Measurements from ENCODE around the gene PGAP1.

The PGAP1 gene

GRCh38 chr2:196957881-196958525, 31.5 kb upstream of the PGAP1 start:
- H3K79me1 ChIP-seq (ENCODE audit: low read depth, low read length) = no peaks in the 10 kb centered on the region
- H3K18ac ChIP-seq (ENCODE audit: low read length) = no peak overlapping the region
- H3K36me3 ChIP-seq (replicated peaks in 1 of 2; ENCODE audit: control insufficient read depth in 2 of 2, insufficient read depth in 2 of 2, low read length in 2 of 2) = no peaks in the 10 kb centered on the region
- no peak overlapping the region for H4K8ac ChIP-seq (ENCODE audit: low read depth, low read length)
- H2BK12ac ChIP-seq (ENCODE audit: low read length) = no peak overlapping the region
- DNase-seq (ENCODE audit: low spot score) = peak; percentile 51
- H3K9me3 ChIP-seq (replicated peaks in 1 of 2; ENCODE audit: control insufficient read depth in 2 of 2, insufficient read depth in 1 of 2, low read depth in 1 of 2, low read length in 2 of 2) = no peaks in the 10 kb centered on the region
- H3K4me2 ChIP-seq (ENCODE audit: insufficient read depth, low read length, poor library complexity, severe bottlenecking) = no peak overlapping the region
- H4K91ac ChIP-seq (ENCODE audit: low read depth, low read length, poor library complexity) = no peak overlapping the region
- no peak overlapping the region for H2AK5ac ChIP-seq (ENCODE audit: low read depth, low read length)
- no peak overlapping the region for H3K14ac ChIP-seq (ENCODE audit: low read length)
- H3K4ac ChIP-seq (ENCODE audit: low read length) = no peak overlapping the region
- no peak overlapping the region for H3K4me3 ChIP-seq (ENCODE audit: low read length in 2 of 2)
- H2BK15ac ChIP-seq (ENCODE audit: low read length) = no peak overlapping the region
- H3K27ac ChIP-seq (replicated peaks; ENCODE audit: low read length) = peak overlapping the region; percentile 92
- peaks cover 0 to under 1% (median 0%) of the 10 kb centered on the region in 3 experiments for H3K27me3 ChIP-seq (ENCODE audit: control insufficient read depth in 3 of 3, insufficient read depth in 3 of 3, low read depth in 1 of 3, low read length in 3 of 3)
- H3K4me1 ChIP-seq (ENCODE audit: control insufficient read depth in 2 of 2, insufficient read depth in 1 of 2, low read depth in 1 of 2, low read length in 2 of 2) = peaks cover 0 to 6% of the 10 kb centered on the region in 2 donors
- no peak overlapping the region for H3K23ac ChIP-seq (ENCODE audit: low read depth, low read length, poor library complexity)
- no peak overlapping the region for H2BK120ac ChIP-seq (ENCODE audit: low read depth, low read length)
- H2BK5ac ChIP-seq (ENCODE audit: low read length) = no peak overlapping the region
- no CpG with 5 or more reads among the region's 1 CpG for WGBS, 2 donors (ENCODE audit: extremely low coverage in 2 of 2, insufficient read length in 2 of 2, insufficient replicate concordance in 1 of 2)
- H2AFZ ChIP-seq (ENCODE audit: low read length) = peak overlapping the region; percentile 48
- H3K9ac ChIP-seq (ENCODE audit: low read depth, low read length, poor library complexity) = no peak overlapping the region

GRCh38 chr2:196957442-196957841, 30.9 kb upstream of the PGAP1 start:
- no peaks in the 10 kb centered on the region for H3K79me1 ChIP-seq (ENCODE audit: low read depth, low read length)
- H2AK5ac ChIP-seq (ENCODE audit: low read depth, low read length) = no peak overlapping the region
- H3K36me3 ChIP-seq (replicated peaks in 1 of 2; ENCODE audit: control insufficient read depth in 2 of 2, insufficient read depth in 2 of 2, low read length in 2 of 2) = no peaks in the 10 kb centered on the region
- peak overlapping the region; percentile 92 for H3K27ac ChIP-seq (replicated peaks; ENCODE audit: low read length)
- H3K18ac ChIP-seq (ENCODE audit: low read length) = no peak overlapping the region
- no peaks in the 10 kb centered on the region for H3K9me3 ChIP-seq (replicated peaks in 1 of 2; ENCODE audit: control insufficient read depth in 2 of 2, insufficient read depth in 1 of 2, low read depth in 1 of 2, low read length in 2 of 2)
- H2BK15ac ChIP-seq (ENCODE audit: low read length) = no peak overlapping the region
- no peak overlapping the region for H3K4me2 ChIP-seq (ENCODE audit: insufficient read depth, low read length, poor library complexity, severe bottlenecking)
- no peak overlapping the region for H4K91ac ChIP-seq (ENCODE audit: low read depth, low read length, poor library complexity)
- H2BK12ac ChIP-seq (ENCODE audit: low read length) = no peak overlapping the region
- no peak overlapping the region for H2BK5ac ChIP-seq (ENCODE audit: low read length)
- peak overlapping the region; percentile 48 for H2AFZ ChIP-seq (ENCODE audit: low read length)
- no peak overlapping the region for H3K9ac ChIP-seq (ENCODE audit: low read depth, low read length, poor library complexity)
- H3K4me1 ChIP-seq (ENCODE audit: control insufficient read depth in 2 of 2, insufficient read depth in 1 of 2, low read depth in 1 of 2, low read length in 2 of 2) = peaks cover 0 to 6% of the 10 kb centered on the region in 2 donors
- DNase-seq (ENCODE audit: low spot score) = peak; percentile 39
- no peak overlapping the region for H3K4ac ChIP-seq (ENCODE audit: low read length)
- H3K27me3 ChIP-seq (ENCODE audit: control insufficient read depth in 3 of 3, insufficient read depth in 3 of 3, low read depth in 1 of 3, low read length in 3 of 3) = no peaks in the 10 kb centered on the region
- H3K23ac ChIP-seq (ENCODE audit: low read depth, low read length, poor library complexity) = no peak overlapping the region
- no peak overlapping the region for H3K4me3 ChIP-seq (ENCODE audit: low read length in 2 of 2)
- no CpG with 5 or more reads among the region's 5 CpGs for WGBS, 2 donors (ENCODE audit: extremely low coverage in 2 of 2, insufficient read length in 2 of 2, insufficient replicate concordance in 1 of 2)
- H3K14ac ChIP-seq (ENCODE audit: low read length) = no peak overlapping the region
- no peak overlapping the region for H4K8ac ChIP-seq (ENCODE audit: low read depth, low read length)
- no peak overlapping the region for H2BK120ac ChIP-seq (ENCODE audit: low read depth, low read length)

GRCh38 chr2:196956069-196956468, 29.6 kb upstream of the PGAP1 start:
- H2BK15ac ChIP-seq (ENCODE audit: low read length) = no peak overlapping the region
- H2AFZ ChIP-seq (ENCODE audit: low read length) = no peak overlapping the region
- no peak overlapping the region for H2BK120ac ChIP-seq (ENCODE audit: low read depth, low read length)
- WGBS, 2 donors (ENCODE audit: extremely low coverage in 2 of 2, insufficient read length in 2 of 2, insufficient replicate concordance in 1 of 2) = no CpG with 5 or more reads among the region's 6 CpGs
- H3K18ac ChIP-seq (ENCODE audit: low read length) = no peak overlapping the region
- no peak overlapping the region for H3K4me2 ChIP-seq (ENCODE audit: insufficient read depth, low read length, poor library complexity, severe bottlenecking)
- no peak overlapping the region for H3K4me3 ChIP-seq (ENCODE audit: low read length in 2 of 2)
- H2BK12ac ChIP-seq (ENCODE audit: low read length) = no peak overlapping the region
- H2AK5ac ChIP-seq (ENCODE audit: low read depth, low read length) = no peak overlapping the region
- H3K27ac ChIP-seq (replicated peaks; ENCODE audit: low read length) = no peak overlapping the region
- no peak overlapping the region for H2BK5ac ChIP-seq (ENCODE audit: low read length)
- no peak overlapping the region for H4K8ac ChIP-seq (ENCODE audit: low read depth, low read length)
- no peak overlapping the region for H3K4ac ChIP-seq (ENCODE audit: low read length)
- H3K14ac ChIP-seq (ENCODE audit: low read length) = no peak overlapping the region
- H3K27me3 ChIP-seq (ENCODE audit: control insufficient read depth in 3 of 3, insufficient read depth in 3 of 3, low read depth in 1 of 3, low read length in 3 of 3) = no peaks in the 10 kb centered on the region
- no peaks in the 10 kb centered on the region for H3K79me1 ChIP-seq (ENCODE audit: low read depth, low read length)
- no peak overlapping the region for H4K91ac ChIP-seq (ENCODE audit: low read depth, low read length, poor library complexity)
- H3K9ac ChIP-seq (ENCODE audit: low read depth, low read length, poor library complexity) = no peak overlapping the region
- no peaks in the 10 kb centered on the region for H3K36me3 ChIP-seq (replicated peaks in 1 of 2; ENCODE audit: control insufficient read depth in 2 of 2, insufficient read depth in 2 of 2, low read length in 2 of 2)
- no peak for DNase-seq (ENCODE audit: low spot score)
- no peak overlapping the region for H3K23ac ChIP-seq (ENCODE audit: low read depth, low read length, poor library complexity)
- peaks cover 0 to 9% of the 10 kb centered on the region in 2 donors for H3K4me1 ChIP-seq (ENCODE audit: control insufficient read depth in 2 of 2, insufficient read depth in 1 of 2, low read depth in 1 of 2, low read length in 2 of 2)
- H3K9me3 ChIP-seq (replicated peaks in 1 of 2; ENCODE audit: control insufficient read depth in 2 of 2, insufficient read depth in 1 of 2, low read depth in 1 of 2, low read length in 2 of 2) = no peaks in the 10 kb centered on the region

- no peak overlapping the region for H3K4me2 ChIP-seq (ENCODE audit: insufficient read depth, low read length, poor library complexity, severe bottlenecking)
- H2AK5ac ChIP-seq (ENCODE audit: low read depth, low read length) = no peak overlapping the region
- no peak overlapping the region for H2AFZ ChIP-seq (ENCODE audit: low read length)
- H3K9ac ChIP-seq (ENCODE audit: low read depth, low read length, poor library complexity) = no peak overlapping the region
- peaks cover 0 to 9% of the 10 kb centered on the region in 2 donors for H3K4me1 ChIP-seq (ENCODE audit: control insufficient read depth in 2 of 2, insufficient read depth in 1 of 2, low read depth in 1 of 2, low read length in 2 of 2)
- H3K27ac ChIP-seq (replicated peaks; ENCODE audit: low read length) = no peak overlapping the region
- no CpG with 5 or more reads among the region's 3 CpGs for WGBS, 2 donors (ENCODE audit: extremely low coverage in 2 of 2, insufficient read length in 2 of 2, insufficient replicate concordance in 1 of 2)
- H2BK15ac ChIP-seq (ENCODE audit: low read length) = no peak overlapping the region
- no peaks in the 10 kb centered on the region for H3K79me1 ChIP-seq (ENCODE audit: low read depth, low read length)
- no peaks in the 10 kb centered on the region for H3K9me3 ChIP-seq (replicated peaks in 1 of 2; ENCODE audit: control insufficient read depth in 2 of 2, insufficient read depth in 1 of 2, low read depth in 1 of 2, low read length in 2 of 2)
- H3K36me3 ChIP-seq (replicated peaks in 1 of 2; ENCODE audit: control insufficient read depth in 2 of 2, insufficient read depth in 2 of 2, low read length in 2 of 2) = no peaks in the 10 kb centered on the region
- no peak overlapping the region for H4K8ac ChIP-seq (ENCODE audit: low read depth, low read length)
- no peak overlapping the region for H4K91ac ChIP-seq (ENCODE audit: low read depth, low read length, poor library complexity)
- H3K23ac ChIP-seq (ENCODE audit: low read depth, low read length, poor library complexity) = no peak overlapping the region
- no peak for DNase-seq (ENCODE audit: low spot score)
- H3K27me3 ChIP-seq (ENCODE audit: control insufficient read depth in 3 of 3, insufficient read depth in 3 of 3, low read depth in 1 of 3, low read length in 3 of 3) = no peaks in the 10 kb centered on the region
- no peak overlapping the region for H2BK12ac ChIP-seq (ENCODE audit: low read length)
- H2BK120ac ChIP-seq (ENCODE audit: low read depth, low read length) = no peak overlapping the region
- no peak overlapping the region for H3K18ac ChIP-seq (ENCODE audit: low read length)
- no peak overlapping the region for H3K4ac ChIP-seq (ENCODE audit: low read length)
- no peak overlapping the region for H3K14ac ChIP-seq (ENCODE audit: low read length)
- H3K4me3 ChIP-seq (ENCODE audit: low read length in 2 of 2) = no peak overlapping the region
- no peak overlapping the region for H2BK5ac ChIP-seq (ENCODE audit: low read length)
These were observed 28.5 kb upstream of the PGAP1 start for GRCh38 chr2:196955036-196955435.
